Endodermal cell (in vitro differentiated cells): Measurements from ENCODE around the gene SRD5A2. TPM values are rescaled to one million over a fixed set of nuclear protein-coding genes. Genes with fewer than 3 reads are reported as not detected.

Experiments
- DNase-seq: peaks from one replicate; pipeline ENCODE4 v3.0.0-alpha.2; 2017
- H3K27ac ChIP-seq: 2 replicates; pipeline ENCODE4 v1.5.1; 2013; ENCODE audit warnings: mild to moderate bottlenecking, low read depth, low read length, moderate library complexity
- H3K27me3 ChIP-seq: 2 replicates; pipeline ENCODE4 v1.6.1; 2013; ENCODE audit warnings: mild to moderate bottlenecking, low read length, moderate library complexity; ENCODE audit not compliant: insufficient read depth, control insufficient read depth, poor library complexity, severe bottlenecking
- H3K36me3 ChIP-seq: 2 replicates; pipeline ENCODE4 v1.7.0; 2013; ENCODE audit warnings: mild to moderate bottlenecking, low read length, moderate library complexity; ENCODE audit not compliant: control insufficient read depth, insufficient read depth
- H3K4me1 ChIP-seq: one replicate; pipeline ENCODE4 v1.7.0; 2013; ENCODE audit warnings: low read length; ENCODE audit not compliant: control insufficient read depth, insufficient read depth
- H3K4me3 ChIP-seq: 2 replicates; pipeline ENCODE4 v1.5.1; 2013; ENCODE audit warnings: mild to moderate bottlenecking, low read length, moderate library complexity
- H3K9ac ChIP-seq: 2 replicates; pipeline ENCODE4 v1.6.1; 2013; ENCODE audit warnings: mild to moderate bottlenecking, low read length, moderate library complexity; ENCODE audit not compliant: poor library complexity, severe bottlenecking; ENCODE audit errors: extremely low read depth
- H3K9me3 ChIP-seq: 2 replicates; pipeline ENCODE4 v1.6.1; 2013; ENCODE audit warnings: mild to moderate bottlenecking, low read length, moderate library complexity; ENCODE audit not compliant: control insufficient read depth
- H3K27ac Mint-ChIP-seq: 2 replicates; pipeline ENCODE4 v1.8.0; 2020; ENCODE audit warnings: mixed read lengths
- H3K27me3 Mint-ChIP-seq: 2 replicates; pipeline ENCODE4 v1.8.0; 2021; ENCODE audit warnings: mild to moderate bottlenecking, mixed read lengths; ENCODE audit not compliant: insufficient read depth
- H3K36me3 Mint-ChIP-seq: 2 replicates; pipeline ENCODE4 v1.8.0; 2020; ENCODE audit warnings: low read depth, mixed read lengths
- H3K4me1 Mint-ChIP-seq: 2 replicates; pipeline ENCODE4 v1.8.0; 2020; ENCODE audit warnings: mixed read lengths
- H3K4me3 Mint-ChIP-seq: 2 replicates; pipeline ENCODE4 v1.8.0; 2020; ENCODE audit warnings: mild to moderate bottlenecking, moderate library complexity, mixed read lengths
- H3K9me3 Mint-ChIP-seq: 2 replicates; pipeline ENCODE4 v1.8.0; 2020; ENCODE audit warnings: mild to moderate bottlenecking, mixed read lengths
- WGBS, 2 experiments: methylation state at CpG; one replicate each; pipeline versions ENCODE4 v1.1.5 to v1.1.7; 2013; ENCODE audit warnings: missing lambda C conversion rate in 2 of 2, mixed read lengths in 1 of 2; ENCODE audit not compliant: insufficient coverage in 1 of 2, insufficient read length in 1 of 2; 5-methylcytosine and 5-hydroxymethylcytosine counted together
- total RNA-seq, 2 donors: library from RNA; stranded (reverse); fragmentation: NEBNext Ultra II Directional in 1 of 2; extraction: Animal tissue kit (Norgen Biotek cat#: 25700) in 1 of 2; gene quantifications; 2 replicates in 1 of 2; 3 replicates in 1 of 2; pipeline ENCODE4 v1.2.1, GENCODE V29; 2021
- TF ChIP-seq, protein P1 (sequence below): fragments of 200-600 bp; sonication (generic); conservative IDR thresholded peaks from 2 replicates; pipeline ENCODE4 v1.5.0; 2021; ENCODE audit warnings: antibody characterized with exemption, mild to moderate bottlenecking

Gene SRD5A2
- total RNA-seq, 2 donors from 2014 or later, result 0.07 TPM; not detected in 1

DNA sequence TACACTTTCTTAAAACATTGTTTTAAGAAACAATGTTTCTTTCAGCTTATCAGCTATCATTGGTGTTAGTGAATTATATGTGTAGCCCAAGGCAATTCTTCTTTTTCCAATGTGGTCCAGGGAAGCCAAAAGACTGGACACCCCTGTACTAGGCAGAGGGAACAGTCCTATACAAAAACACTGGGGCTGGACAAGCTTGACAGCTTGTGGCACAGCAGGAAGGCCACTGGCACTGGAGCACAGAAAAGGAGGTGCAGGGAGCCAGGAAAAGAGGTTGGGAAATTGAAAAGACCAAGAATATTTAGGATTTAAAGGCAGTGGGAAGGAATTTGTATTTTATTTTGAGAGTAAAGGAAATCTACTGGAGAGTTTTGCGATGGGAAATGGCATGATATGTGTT lies 47.7 kb downstream of the SRD5A2 start:
- H3K9me3 ChIP-seq, result no peaks in the 10 kb centered on the region
- TF ChIP-seq, protein P1, sequence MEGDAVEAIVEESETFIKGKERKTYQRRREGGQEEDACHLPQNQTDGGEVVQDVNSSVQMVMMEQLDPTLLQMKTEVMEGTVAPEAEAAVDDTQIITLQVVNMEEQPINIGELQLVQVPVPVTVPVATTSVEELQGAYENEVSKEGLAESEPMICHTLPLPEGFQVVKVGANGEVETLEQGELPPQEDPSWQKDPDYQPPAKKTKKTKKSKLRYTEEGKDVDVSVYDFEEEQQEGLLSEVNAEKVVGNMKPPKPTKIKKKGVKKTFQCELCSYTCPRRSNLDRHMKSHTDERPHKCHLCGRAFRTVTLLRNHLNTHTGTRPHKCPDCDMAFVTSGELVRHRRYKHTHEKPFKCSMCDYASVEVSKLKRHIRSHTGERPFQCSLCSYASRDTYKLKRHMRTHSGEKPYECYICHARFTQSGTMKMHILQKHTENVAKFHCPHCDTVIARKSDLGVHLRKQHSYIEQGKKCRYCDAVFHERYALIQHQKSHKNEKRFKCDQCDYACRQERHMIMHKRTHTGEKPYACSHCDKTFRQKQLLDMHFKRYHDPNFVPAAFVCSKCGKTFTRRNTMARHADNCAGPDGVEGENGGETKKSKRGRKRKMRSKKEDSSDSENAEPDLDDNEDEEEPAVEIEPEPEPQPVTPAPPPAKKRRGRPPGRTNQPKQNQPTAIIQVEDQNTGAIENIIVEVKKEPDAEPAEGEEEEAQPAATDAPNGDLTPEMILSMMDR, result no peak
- Mint-ChIP-seq H3K4me1 (peaks cover 3% of the 10 kb centered on the region), H3K27ac (no peak overlapping the region), H3K9me3 (no peaks in the 10 kb centered on the region), H3K27me3 (peaks cover 7% of the 10 kb centered on the region), H3K4me3 (no peak overlapping the region), H3K36me3 (no peaks in the 10 kb centered on the region)
- no peak for DNase-seq
- H3K36me3 ChIP-seq, result no peaks in the 10 kb centered on the region
- no peaks in the 10 kb centered on the region for H3K4me1 ChIP-seq
- 91 to 100% methylated on average over 1 of the region's 1 CpG for WGBS, 2 experiments
- no peak overlapping the region for H3K4me3 ChIP-seq
- peaks cover 16% of the 10 kb centered on the region for H3K27me3 ChIP-seq
- H3K27ac ChIP-seq, result no peak overlapping the region
- H3K9ac ChIP-seq, result no peak overlapping the region

DNA sequence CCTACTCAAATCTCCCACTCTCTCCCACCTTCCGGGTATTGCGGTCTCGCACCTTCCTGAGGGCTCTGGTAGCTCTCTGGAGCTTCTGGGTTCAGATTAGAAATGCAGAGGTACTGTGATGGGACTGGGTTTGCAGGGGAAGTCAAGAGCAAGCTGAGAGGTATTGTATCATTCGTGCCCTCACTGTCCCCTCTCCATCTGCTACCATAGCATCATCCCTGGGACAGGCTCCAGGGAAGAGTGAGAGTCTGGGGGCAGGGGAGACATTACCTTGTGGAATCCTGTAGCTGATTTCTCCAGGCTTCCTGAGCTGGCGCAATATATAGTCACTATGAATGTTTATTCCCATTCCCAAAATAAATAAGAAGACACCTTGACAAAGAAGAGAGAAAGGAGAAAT lies 49.6 kb downstream of the SRD5A2 start:
- H3K9ac ChIP-seq, result no peak overlapping the region
- no peaks in the 10 kb centered on the region for H3K4me1 ChIP-seq
- H3K27ac Mint-ChIP-seq, result no peak overlapping the region
- 91% methylated on average over 5 of the region's 5 CpGs; no CpG with 5 or more reads in 1 of the 2 experiments for WGBS, 2 experiments
- H3K4me1 Mint-ChIP-seq, result peaks cover 3% of the 10 kb centered on the region
- H3K27ac ChIP-seq, result no peak overlapping the region
- no peaks in the 10 kb centered on the region for H3K36me3 Mint-ChIP-seq
- H3K27me3 Mint-ChIP-seq, result peaks cover 14% of the 10 kb centered on the region
- no peak for DNase-seq
- H3K27me3 ChIP-seq, result peaks cover 27% of the 10 kb centered on the region
- no peaks in the 10 kb centered on the region for H3K9me3 ChIP-seq
- TF ChIP-seq, protein P1, result no peak
- H3K36me3 ChIP-seq, result no peaks in the 10 kb centered on the region
- H3K4me3 Mint-ChIP-seq, result no peak overlapping the region
- no peaks in the 10 kb centered on the region for H3K9me3 Mint-ChIP-seq
- no peak overlapping the region for H3K4me3 ChIP-seq

DNA sequence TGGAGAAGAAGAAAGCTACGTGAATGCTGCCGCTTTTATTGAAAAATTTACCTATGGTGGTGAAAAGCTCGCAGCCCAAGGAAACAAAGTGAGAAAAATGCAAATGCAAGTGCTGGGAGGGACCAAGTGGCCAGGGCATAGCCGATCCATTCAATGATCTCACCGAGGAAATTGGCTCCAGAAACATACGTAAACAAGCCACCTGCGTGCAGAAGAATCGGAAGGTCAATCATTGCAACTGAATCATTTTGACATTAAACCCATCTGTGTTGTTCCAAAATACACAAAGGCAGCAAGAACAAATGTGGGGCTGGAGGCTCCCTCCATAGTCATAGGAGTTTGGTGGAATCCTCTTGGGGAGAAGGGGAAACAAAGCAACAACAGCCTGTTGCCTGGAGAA lies 51.5 kb downstream of the SRD5A2 start:
- Histone ChIP-seq H3K9ac (no peak overlapping the region), H3K4me3 (no peak overlapping the region), H3K27ac (no peak overlapping the region), H3K9me3 (no peaks in the 10 kb centered on the region), H3K27me3 (peaks cover 39% of the 10 kb centered on the region), H3K4me1 (no peaks in the 10 kb centered on the region), H3K36me3 (no peaks in the 10 kb centered on the region)
- Mint-ChIP-seq H3K9me3 (no peaks in the 10 kb centered on the region), H3K4me3 (no peak overlapping the region), H3K27ac (no peak overlapping the region), H3K36me3 (no peaks in the 10 kb centered on the region), H3K27me3 (peaks cover 17% of the 10 kb centered on the region), H3K4me1 (no peaks in the 10 kb centered on the region)
- no peak for DNase-seq
- 97 to 99% methylated on average over 8 of the region's 8 CpGs for WGBS, 2 experiments
- TF ChIP-seq, protein P1, result no peak
